Measurements from ENCODE around the gene ACOT11.
"Not testable (repeated sequence)": the region's sequence is repeated elsewhere in the genome, so short reads cannot be mapped to it uniquely, and the experiment has no call there.

The ACOT11 gene

GRCh38 chr1:54501849-54502248, 46.2 kb upstream of the ACOT11 start:
- TF ChIP-seq CTCF (IDR thresholded peaks at IDR 0.05; ENCODE audit: insufficient read depth, low read length, missing control alignments), result no peak
- ChIA-PET CTCF (interaction anchor here (2.3 kb wide), 1 partner anchor 12 kb away, joined by 7 read pairs; no protein-coding TSS in a partner anchor), POLR2A (no interaction called here)
- no peak overlapping the region for H3K4me3 ChIP-seq (ENCODE audit: low read depth, low read length)
- DNase-seq (ENCODE audit: low read depth, low spot score), result no peak

- no peak for DNase-seq (ENCODE audit: low read depth, low spot score)
- TF ChIP-seq CTCF (IDR thresholded peaks at IDR 0.05; ENCODE audit: insufficient read depth, low read length, missing control alignments), result no peak
- H3K4me3 ChIP-seq (ENCODE audit: low read depth, low read length), result no peak overlapping the region
- POLR2A ChIA-PET, result no interaction called here
- CTCF ChIA-PET, result interaction anchor here (2.3 kb wide), 1 partner anchor 13 kb away, joined by 7 read pairs; no protein-coding TSS in a partner anchor
These were observed 45.7 kb upstream of the ACOT11 start for GRCh38 chr1:54502342-54502741.

GRCh38 chr1:54506594-54506993, 41.4 kb upstream of the ACOT11 start:
- DNase-seq (ENCODE audit: low read depth, low spot score), result no peak
- POLR2A ChIA-PET, result no interaction called here
- CTCF ChIA-PET, result interaction anchor here (0.7 to 2.4 kb wide), 3 partner anchors 17 to 646 kb away, joined by 3 to 7 read pairs (median 5); no protein-coding TSS in a partner anchor

GRCh38 chr1:54507033-54507870, 40.8 kb upstream of the ACOT11 start:
- no peak for DNase-seq (ENCODE audit: low read depth, low spot score)
- POLR2A ChIA-PET, result no interaction called here
- no peak for TF ChIP-seq CTCF (IDR thresholded peaks at IDR 0.05; ENCODE audit: insufficient read depth, low read length, missing control alignments)
- CTCF ChIA-PET, result interaction anchor here (2.4 kb wide), 1 partner anchor 18 kb away, joined by 7 read pairs; no protein-coding TSS in a partner anchor
- no peak overlapping the region for H3K4me3 ChIP-seq (ENCODE audit: low read depth, low read length)

More at GRCh38 chr1:54506594-54506993, 41.4 kb upstream of the ACOT11 start:
- no peak overlapping the region for H3K4me3 ChIP-seq (ENCODE audit: low read depth, low read length)
- no peak for TF ChIP-seq CTCF (IDR thresholded peaks at IDR 0.05; ENCODE audit: insufficient read depth, low read length, missing control alignments)

GRCh38 chr1:54510715-54511270, 37.2 kb upstream of the ACOT11 start:
- DNase-seq (ENCODE audit: low read depth, low spot score), result no peak
- no peak for TF ChIP-seq CTCF (IDR thresholded peaks at IDR 0.05; ENCODE audit: insufficient read depth, low read length, missing control alignments)
- ChIA-PET CTCF (no interaction called here), POLR2A (no interaction called here)
- no peak overlapping the region for H3K4me3 ChIP-seq (ENCODE audit: low read depth, low read length)

GRCh38 chr1:54513921-54514580, 34.0 kb upstream of the ACOT11 start:
- CTCF ChIA-PET; H3K4me3 ChIP-seq (ENCODE audit: low read depth, low read length); DNase-seq (ENCODE audit: low read depth, low spot score); POLR2A ChIA-PET: not testable (repeated sequence)

Data from AG04449 (cell line).